GM12872 (cell line): Measurements from ENCODE around the gene TRA2A.

Experiments
- TF ChIP-seq, protein P1 (sequence below): IDR thresholded peaks from 3 replicates; pipeline ENCODE4 v1.5.1; 2011; ENCODE audit warnings: low read depth, mild to moderate bottlenecking, low read length, moderate library complexity; ENCODE audit not compliant: insufficient read depth

The TRA2A gene

DNA sequence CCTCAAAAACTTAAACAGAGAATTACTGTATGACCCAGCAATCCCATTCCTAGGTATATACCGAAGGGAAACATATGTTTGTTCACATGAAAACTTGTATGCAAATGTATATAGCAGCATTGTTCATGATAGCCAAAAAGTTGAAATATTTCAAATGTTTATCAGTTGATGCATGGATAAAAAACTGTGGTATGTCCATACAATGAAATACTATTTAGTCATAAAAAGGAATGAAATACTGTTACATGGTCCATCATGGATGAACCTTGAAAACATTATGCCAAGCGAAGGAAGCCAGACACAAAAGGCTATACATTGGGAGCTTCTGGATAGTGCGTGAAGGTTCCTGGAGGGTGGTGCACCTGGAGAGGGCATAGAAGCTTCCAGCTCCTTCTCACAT is 11.0 kb upstream of the TRA2A start:
- TF ChIP-seq, protein P1, sequence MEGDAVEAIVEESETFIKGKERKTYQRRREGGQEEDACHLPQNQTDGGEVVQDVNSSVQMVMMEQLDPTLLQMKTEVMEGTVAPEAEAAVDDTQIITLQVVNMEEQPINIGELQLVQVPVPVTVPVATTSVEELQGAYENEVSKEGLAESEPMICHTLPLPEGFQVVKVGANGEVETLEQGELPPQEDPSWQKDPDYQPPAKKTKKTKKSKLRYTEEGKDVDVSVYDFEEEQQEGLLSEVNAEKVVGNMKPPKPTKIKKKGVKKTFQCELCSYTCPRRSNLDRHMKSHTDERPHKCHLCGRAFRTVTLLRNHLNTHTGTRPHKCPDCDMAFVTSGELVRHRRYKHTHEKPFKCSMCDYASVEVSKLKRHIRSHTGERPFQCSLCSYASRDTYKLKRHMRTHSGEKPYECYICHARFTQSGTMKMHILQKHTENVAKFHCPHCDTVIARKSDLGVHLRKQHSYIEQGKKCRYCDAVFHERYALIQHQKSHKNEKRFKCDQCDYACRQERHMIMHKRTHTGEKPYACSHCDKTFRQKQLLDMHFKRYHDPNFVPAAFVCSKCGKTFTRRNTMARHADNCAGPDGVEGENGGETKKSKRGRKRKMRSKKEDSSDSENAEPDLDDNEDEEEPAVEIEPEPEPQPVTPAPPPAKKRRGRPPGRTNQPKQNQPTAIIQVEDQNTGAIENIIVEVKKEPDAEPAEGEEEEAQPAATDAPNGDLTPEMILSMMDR, result no peak

DNA sequence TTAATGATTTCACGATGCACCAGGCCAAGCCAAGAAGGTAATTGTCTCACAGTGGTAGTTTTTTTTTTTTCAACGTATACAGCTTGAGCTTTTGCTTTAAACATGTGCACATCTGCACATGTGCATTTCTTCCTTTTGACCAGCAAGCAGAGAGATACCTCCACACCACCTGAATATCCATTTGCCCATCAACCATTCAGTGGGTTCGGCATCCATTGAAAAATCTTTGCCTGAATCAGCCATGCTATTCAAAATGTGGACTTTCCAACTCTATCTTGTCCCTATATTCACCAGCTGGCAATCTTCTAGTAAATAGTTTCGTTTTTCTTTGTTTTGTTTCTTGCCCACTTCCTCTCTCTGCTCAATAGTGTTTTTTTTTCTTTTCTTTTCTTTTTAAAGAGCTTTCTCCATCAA is 7.7 kb upstream of the TRA2A start:
- TF ChIP-seq, protein P1, result no peak

DNA sequence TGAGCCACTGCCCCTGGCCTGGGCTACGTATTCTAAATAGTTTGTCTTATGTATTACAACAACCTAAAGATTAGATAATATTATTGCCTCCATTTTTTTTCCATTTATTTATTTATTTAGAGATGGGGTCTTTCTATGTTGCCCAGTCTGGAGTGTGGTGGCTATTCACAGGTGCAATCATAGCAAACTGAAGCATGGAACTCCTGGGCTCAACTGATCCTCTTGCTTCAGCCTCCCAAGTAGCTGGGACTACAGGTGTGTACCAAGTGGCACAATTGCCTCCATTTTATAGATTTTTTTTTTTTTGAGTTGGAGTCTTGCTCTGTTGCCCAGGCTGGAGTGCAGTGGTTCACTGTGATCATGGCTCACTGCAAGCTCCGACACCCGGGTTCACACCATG is 6.5 kb upstream of the TRA2A start:
- TF ChIP-seq, protein P1, result no peak

DNA sequence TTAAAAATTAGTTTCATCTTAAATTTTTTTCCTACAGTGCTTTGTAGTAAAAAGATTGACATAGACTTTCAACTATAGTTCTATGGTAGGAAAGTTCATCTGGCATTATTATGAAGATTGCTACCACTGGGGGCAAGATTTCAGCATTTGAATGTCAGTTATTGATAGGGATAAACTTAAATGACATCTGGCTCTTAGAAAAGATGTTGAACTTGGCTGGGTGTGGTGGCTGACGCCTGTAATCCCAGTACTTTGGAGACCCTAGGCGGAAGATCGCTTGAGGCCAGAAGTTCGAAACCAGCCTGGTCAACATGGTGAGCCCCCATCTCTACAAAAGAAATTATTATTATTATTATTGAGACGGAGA is 1.4 kb upstream of the TRA2A start:
- TF ChIP-seq, protein P1, result 0 out of 3 replicates have a peak, but pooled peaks have one; percentile 11

DNA sequence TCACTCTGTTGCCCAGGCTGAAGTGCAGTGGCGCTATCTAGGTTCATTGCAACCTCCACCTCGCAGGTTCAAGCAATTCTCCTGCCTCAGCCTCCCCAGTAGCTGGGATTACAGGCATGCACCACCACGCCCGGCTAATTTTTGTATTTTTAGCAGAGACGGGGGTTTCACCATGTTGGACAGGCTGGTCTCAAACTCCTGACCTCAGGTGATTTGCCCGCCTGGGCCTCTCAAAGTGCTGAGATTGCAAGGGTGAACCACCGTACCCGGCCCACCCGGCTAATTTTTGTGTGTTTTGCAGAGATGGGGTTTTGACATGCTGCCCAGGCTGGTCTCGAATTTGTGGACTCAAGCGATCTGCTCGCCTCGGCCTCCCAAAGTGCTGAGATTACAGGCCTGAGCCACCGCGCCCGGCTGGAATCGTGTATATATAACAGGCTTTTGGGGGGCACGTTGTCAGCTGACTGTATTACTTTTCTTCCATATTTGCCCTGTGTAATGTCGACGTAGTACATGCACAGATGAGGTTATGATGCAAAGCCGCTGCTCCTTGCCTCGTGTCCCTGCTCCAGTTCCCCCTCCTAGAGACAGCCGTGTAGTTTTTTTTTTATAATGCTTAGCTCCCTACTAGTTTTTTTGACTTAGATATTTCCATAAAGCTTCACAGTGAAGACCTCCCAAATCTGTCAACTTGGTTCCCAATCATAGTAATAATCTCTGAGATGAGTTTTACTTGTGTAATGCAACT is 883 bp upstream of the TRA2A start:
- TF ChIP-seq, protein P1, result no peak

DNA sequence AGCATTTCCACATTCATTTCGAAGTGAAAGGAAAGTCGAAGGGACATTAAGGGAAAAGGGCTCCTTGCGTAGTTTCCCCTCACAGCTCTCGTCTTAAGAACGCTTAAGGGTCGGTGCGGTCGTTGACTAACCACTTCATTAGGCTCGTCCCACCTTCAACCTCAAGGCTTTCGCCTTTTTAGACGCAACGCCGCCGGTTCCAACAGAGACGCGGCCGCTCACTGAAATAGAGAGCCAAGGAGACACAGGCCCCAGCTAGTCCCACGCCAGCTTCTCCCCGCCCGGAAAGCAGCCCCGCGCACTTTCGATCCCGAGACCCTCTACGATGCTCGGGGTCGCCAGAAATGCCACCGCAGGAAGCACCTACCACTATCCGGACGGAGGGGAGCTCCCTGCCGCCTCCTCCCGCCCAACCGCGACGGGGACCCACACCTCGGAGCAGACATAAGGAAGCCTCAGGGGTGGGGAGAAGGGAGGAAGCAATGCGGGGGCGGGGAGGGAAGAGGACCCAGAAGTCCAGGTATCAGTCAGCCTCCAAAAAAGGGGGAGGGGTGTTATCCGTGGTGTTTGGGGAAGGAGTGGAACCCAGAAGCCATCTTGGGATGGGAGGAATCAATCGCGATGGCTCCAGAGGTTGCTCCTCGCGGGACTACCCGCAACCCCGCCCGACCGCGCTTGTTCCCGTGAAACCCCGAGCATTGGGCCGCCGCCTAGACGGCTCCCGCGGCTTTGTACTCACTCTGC is 559 bp downstream of the TRA2A start:
- TF ChIP-seq, protein P1, result no peak

DNA sequence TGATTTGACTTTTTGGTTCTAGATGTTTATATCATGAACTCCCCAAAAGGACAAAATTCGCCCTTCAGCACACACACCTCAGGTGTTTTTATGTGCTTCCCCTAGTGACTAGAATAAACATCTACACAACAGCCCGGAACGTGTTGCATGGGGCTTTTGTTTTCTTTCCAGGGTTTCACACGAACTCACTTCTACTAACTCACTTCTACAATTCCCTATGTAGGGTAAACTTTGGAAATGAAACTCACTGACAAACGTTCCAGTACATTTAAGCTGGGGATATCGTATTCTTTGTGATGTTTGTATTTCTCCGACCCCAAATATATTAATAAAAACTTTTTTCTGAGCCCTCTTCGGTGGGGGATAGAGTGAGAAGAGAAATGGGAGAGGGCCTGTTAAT is 1.4 kb downstream of the TRA2A start:
- TF ChIP-seq, protein P1, result 0 out of 3 replicates have a peak, but pooled peaks have one; percentile 23
